ENCODE results near the gene FRMD3. TPM values are rescaled to one million over a fixed set of nuclear protein-coding genes. Genes with fewer than 3 reads are reported as not detected.
A peak's percentile ranks its signal among the peaks of the same experiment; 100 is the strongest.

FRMD3 gene
- total RNA-seq, 4 donors from 2014 or later, result 7.9 to 13.4 (median 11.8) TPM

DNA sequence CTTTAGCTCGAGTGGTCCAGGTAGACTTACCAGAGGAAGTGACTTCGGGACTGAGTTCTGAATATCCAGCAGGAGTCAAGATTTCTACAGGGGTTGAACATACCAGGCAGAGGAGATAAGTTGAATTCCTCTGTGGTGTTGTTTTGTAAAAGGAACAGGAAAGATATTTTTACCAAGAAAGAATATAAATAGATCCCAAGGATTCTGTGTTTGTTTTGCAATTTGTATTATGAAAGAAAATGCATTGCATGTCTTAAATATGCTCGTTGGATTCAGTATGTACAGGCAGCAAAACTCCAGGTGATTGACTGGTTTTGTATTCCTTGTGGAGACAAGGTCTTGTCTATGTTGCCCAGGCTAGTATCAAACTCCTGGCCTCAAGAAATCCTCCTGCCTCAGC, 197.8 kb downstream of the FRMD3 start:
- Histone ChIP-seq H3K4me1 (no peaks in the 10 kb centered on the region), H3K27ac (replicated peaks in 1 of 4) (no peak overlapping the region), H3K27me3 (no peaks in the 10 kb centered on the region), H3K9me3 (no peaks in the 10 kb centered on the region), H3K4me3 (no peak overlapping the region), H3K36me3 (peaks cover 0 to 7% (median 0%) of the 10 kb centered on the region in 4 donors)
- no peak for DNase-seq (ENCODE audit: extremely low spot score)
- TF ChIP-seq EP300 (IDR thresholded peaks at IDR 0.05) (no peak), POLR2A (IDR thresholded peaks at IDR 0.05; ENCODE audit: low read depth) (no peak), POLR2AphosphoS5 (IDR thresholded peaks at IDR 0.05) (no peak)
- TF ChIP-seq, protein P1, sequence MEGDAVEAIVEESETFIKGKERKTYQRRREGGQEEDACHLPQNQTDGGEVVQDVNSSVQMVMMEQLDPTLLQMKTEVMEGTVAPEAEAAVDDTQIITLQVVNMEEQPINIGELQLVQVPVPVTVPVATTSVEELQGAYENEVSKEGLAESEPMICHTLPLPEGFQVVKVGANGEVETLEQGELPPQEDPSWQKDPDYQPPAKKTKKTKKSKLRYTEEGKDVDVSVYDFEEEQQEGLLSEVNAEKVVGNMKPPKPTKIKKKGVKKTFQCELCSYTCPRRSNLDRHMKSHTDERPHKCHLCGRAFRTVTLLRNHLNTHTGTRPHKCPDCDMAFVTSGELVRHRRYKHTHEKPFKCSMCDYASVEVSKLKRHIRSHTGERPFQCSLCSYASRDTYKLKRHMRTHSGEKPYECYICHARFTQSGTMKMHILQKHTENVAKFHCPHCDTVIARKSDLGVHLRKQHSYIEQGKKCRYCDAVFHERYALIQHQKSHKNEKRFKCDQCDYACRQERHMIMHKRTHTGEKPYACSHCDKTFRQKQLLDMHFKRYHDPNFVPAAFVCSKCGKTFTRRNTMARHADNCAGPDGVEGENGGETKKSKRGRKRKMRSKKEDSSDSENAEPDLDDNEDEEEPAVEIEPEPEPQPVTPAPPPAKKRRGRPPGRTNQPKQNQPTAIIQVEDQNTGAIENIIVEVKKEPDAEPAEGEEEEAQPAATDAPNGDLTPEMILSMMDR (IDR thresholded peaks at IDR 0.05), result no peak
- 72% methylated on average over 3 of the region's 3 CpGs for WGBS
- intact Hi-C loops (cut with DNase I), result no loop called here

DNA sequence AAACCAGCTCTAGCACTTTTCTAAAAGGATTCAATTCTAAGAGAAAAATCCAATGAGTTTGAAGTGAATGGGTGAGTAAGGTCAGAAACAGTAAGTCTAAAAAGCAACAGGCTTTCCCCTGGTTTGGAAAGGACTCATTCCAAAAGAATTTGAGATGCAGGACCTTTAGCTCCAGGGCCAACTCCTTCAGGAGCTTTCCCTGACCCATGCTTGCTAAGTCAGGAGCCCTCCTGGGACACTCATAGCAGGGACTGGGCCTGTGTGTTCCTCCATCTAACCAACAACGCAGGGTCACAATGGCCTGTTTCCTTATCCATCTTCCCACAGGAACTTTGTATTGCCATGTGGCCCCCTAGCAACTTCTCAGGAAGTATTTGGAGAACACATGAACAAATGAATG, 198.8 kb downstream of the FRMD3 start:
- H3K4me3 ChIP-seq, result no peak overlapping the region
- H3K27me3 ChIP-seq, result no peaks in the 10 kb centered on the region
- H3K9me3 ChIP-seq, result no peaks in the 10 kb centered on the region
- peaks cover 0 to 7% (median 0%) of the 10 kb centered on the region in 4 donors for H3K36me3 ChIP-seq
- peaks cover 0 to 3% (median 0%) of the 10 kb centered on the region in 4 donors for H3K4me1 ChIP-seq
- TF ChIP-seq, protein P1 (IDR thresholded peaks at IDR 0.05), result no peak
- no peak for TF ChIP-seq POLR2AphosphoS5 (IDR thresholded peaks at IDR 0.05)
- no peak for TF ChIP-seq POLR2A (IDR thresholded peaks at IDR 0.05; ENCODE audit: low read depth)
- H3K27ac ChIP-seq (replicated peaks in 1 of 4), result no peak overlapping the region
- DNase-seq (ENCODE audit: extremely low spot score), result no peak
- intact Hi-C loops (cut with DNase I), result loop anchor here (10.0 kb wide), 1 partner anchor 305 kb away; no protein-coding TSS in a partner anchor
- WGBS, result 83% methylated on average over 1 of the region's 1 CpG

DNA sequence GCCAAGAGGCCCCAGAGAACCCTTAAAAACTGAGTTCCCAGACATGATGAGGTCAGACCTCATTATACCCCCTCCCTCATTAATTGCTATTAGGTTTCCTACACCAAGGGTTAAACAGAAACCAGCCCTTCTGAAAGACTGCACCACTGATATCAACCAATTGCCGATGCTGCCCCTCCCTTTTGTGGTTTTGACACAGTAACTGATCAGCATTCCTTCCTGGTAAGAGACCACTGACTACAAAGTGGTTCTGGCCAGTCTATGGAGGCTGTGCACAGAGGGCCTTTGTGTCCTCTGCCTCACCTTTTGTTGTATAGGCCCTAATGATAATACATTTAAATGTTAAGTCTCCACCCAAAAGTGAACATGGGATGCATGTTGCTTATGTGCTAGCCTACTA, 201.5 kb downstream of the FRMD3 start:
- intact Hi-C loops (cut with DNase I), result loop anchor here (10.0 kb wide), 1 partner anchor 308 kb away; no protein-coding TSS in a partner anchor
- Histone ChIP-seq H3K36me3 (no peaks in the 10 kb centered on the region), H3K9me3 (no peaks in the 10 kb centered on the region), H3K27ac (replicated peaks in 1 of 4) (no peak overlapping the region), H3K4me3 (no peak overlapping the region), H3K4me1 (peaks cover 0 to 4% (median 0%) of the 10 kb centered on the region in 4 donors), H3K27me3 (no peaks in the 10 kb centered on the region)
- TF ChIP-seq, protein P1 (IDR thresholded peaks at IDR 0.05), result no peak
- TF ChIP-seq POLR2A (IDR thresholded peaks at IDR 0.05; ENCODE audit: low read depth) (no peak), EP300 (IDR thresholded peaks at IDR 0.05) (no peak), POLR2AphosphoS5 (IDR thresholded peaks at IDR 0.05) (no peak)
- DNase-seq (ENCODE audit: extremely low spot score), result no peak
- WGBS, result 60% methylated on average over 1 of the region's 1 CpG

DNA sequence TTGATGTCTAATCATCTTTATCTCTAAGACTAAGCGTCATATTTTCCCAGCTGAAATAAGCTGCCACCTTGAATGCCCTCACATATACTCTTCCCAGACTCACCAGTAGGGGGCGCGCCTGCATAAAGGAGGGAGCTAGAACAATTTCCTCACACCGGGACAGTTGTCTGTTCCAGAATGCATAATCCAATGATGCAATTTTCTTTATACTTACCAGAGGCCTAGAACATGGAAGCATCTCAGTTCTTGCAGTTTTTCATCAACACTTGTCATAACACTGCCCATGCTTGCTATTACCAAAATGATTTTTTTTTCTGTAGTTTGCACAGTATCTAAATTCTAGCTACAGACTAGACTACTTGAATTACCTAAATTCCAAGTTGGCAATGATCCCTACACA, 203.9 kb downstream of the FRMD3 start:
- Histone ChIP-seq H3K9me3 (no peaks in the 10 kb centered on the region), H3K27ac (replicated peaks in 1 of 4) (no peak overlapping the region), H3K4me3 (no peak overlapping the region), H3K4me1 (peaks cover 0 to 4% (median 0%) of the 10 kb centered on the region in 4 donors), H3K36me3 (no peaks in the 10 kb centered on the region), H3K27me3 (no peaks in the 10 kb centered on the region)
- TF ChIP-seq, protein P1 (IDR thresholded peaks at IDR 0.05), result peak; percentile 86 to 94 (median 89)
- TF ChIP-seq POLR2AphosphoS5 (IDR thresholded peaks at IDR 0.05) (peak; percentile 41 to 42), EP300 (IDR thresholded peaks at IDR 0.05) (no peak), POLR2A (IDR thresholded peaks at IDR 0.05; ENCODE audit: low read depth) (no peak)
- 4% methylated on average over 4 of the region's 4 CpGs for WGBS
- DNase-seq (ENCODE audit: extremely low spot score), result no peak
- intact Hi-C loops (cut with DNase I), result loop anchor here (2.0 to 10.0 kb wide), 2 partner anchors 206 to 310 kb away; no protein-coding TSS in a partner anchor
